GM23248 (cell line): ENCODE data around the gene HLCS.

Source experiments
- EZH2 ChIP-seq: fragments of 200-600 bp; sonication (generic); IDR thresholded peaks from 2 replicates; pipeline ENCODE4 v1.6.1; 2018; ENCODE audit warnings: antibody characterized with exemption, mild to moderate bottlenecking; ENCODE audit not compliant: insufficient read depth, poor library complexity, severe bottlenecking
- EZH2phosphoT487 ChIP-seq: fragments of 200-600 bp; sonication (generic); IDR thresholded peaks from 2 replicates; pipeline ENCODE4 v1.6.1; 2018; ENCODE audit warnings: antibody characterized with exemption, moderate library complexity, mild to moderate bottlenecking, low read depth; ENCODE audit not compliant: insufficient read depth

- TF ChIP-seq EZH2 (no peak), EZH2phosphoT487 (no peak)
Measured at GRCh38 chr21:36964398-36964797, 2.1 kb downstream of the HLCS start.
